NCI-H82 treated with DMSO at 0.1 percent for 48 hours (cell line): ENCODE data around the gene CSF3.

Experiments
- DNase-seq: peaks from one replicate; lab custom pipeline; 2025; ENCODE audit not compliant: unreplicated experiment; lab: John Stamatoyannopoulos, UW

Gene CSF3

GRCh38 chr17:40023590-40024292, 8.5 kb downstream of the CSF3 start:
- DNase-seq = no peak

- no peak for DNase-seq
These were observed 9.7 kb downstream of the CSF3 start for GRCh38 chr17:40024901-40025300.

GRCh38 chr17:40025559-40025958, 10.3 kb downstream of the CSF3 start:
- DNase-seq = no peak

GRCh38 chr17:40025991-40026815, 11.0 kb downstream of the CSF3 start:
- no peak for DNase-seq

GRCh38 chr17:40026816-40027613, 11.8 kb downstream of the CSF3 start:
- DNase-seq = peak; percentile 49

GRCh38 chr17:40027614-40028012, 12.4 kb downstream of the CSF3 start:
- DNase-seq = no peak

GRCh38 chr17:40028595-40028994, 13.4 kb downstream of the CSF3 start:
- DNase-seq = no peak

GRCh38 chr17:40031706-40032105, 16.5 kb downstream of the CSF3 start:
- DNase-seq = no peak

GRCh38 chr17:40032322-40033320, 17.4 kb downstream of the CSF3 start:
- DNase-seq = no peak

- DNase-seq = no peak
These were observed 18.1 kb downstream of the CSF3 start for GRCh38 chr17:40033339-40033738.

- no peak for DNase-seq
These were observed 19.4 kb downstream of the CSF3 start for GRCh38 chr17:40034426-40035161.

- DNase-seq = peak; percentile 8
These were observed 19.9 kb downstream of the CSF3 start for GRCh38 chr17:40035162-40035559.

- DNase-seq = no peak
These were observed 23.8 kb downstream of the CSF3 start for GRCh38 chr17:40038882-40039513.

- DNase-seq = no peak
These were observed 26.0 kb downstream of the CSF3 start for GRCh38 chr17:40041196-40041595.

- no peak for DNase-seq
These were observed 41.3 kb downstream of the CSF3 start for GRCh38 chr17:40056379-40057015.

- DNase-seq = no peak
These were observed 43.0 kb downstream of the CSF3 start for GRCh38 chr17:40058186-40058784.

GRCh38 chr17:40058865-40059264, 43.6 kb downstream of the CSF3 start:
- no peak for DNase-seq

- no peak for DNase-seq
These were observed 44.7 kb downstream of the CSF3 start for GRCh38 chr17:40059729-40060475.
